ENCODE measurements around the gene USH2A. TPM values are rescaled to one million over a fixed set of nuclear protein-coding genes. Genes with fewer than 3 reads are reported as not detected.

USH2A gene
- total RNA-seq, 1 experiment from 2014 or later, result not detected

DNA sequence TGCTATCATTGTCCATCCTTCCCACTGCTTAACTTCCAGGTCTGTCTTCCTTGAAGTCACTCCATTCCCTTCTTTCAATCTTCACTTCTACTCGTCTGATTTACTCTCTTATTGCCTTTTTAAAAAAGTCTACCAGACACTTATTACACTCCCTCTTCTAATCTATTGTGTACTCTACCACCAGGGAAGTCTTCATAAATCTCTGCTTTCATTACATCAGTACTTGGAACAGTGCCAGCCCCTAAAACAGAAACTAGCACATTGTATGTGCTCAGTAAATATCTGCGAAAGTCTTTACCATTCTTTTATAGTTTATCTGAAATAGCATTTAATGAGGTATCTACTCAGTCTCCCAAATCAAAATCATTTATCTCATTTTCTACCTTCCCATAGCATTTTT lies 236.4 kb downstream of the USH2A start:
- no TSS peak for BruUV-seq (replicated peaks)
- Histone ChIP-seq H3K27ac (ENCODE audit: low read depth, low read length) (no peak overlapping the region), H3K4me1 (ENCODE audit: control insufficient read depth in 1 of 2, insufficient read depth in 2 of 2, low read length in 2 of 2) (no peaks in the 10 kb centered on the region), H3K79me2 (ENCODE audit: insufficient read depth, low read length) (no peaks in the 10 kb centered on the region), H3K9me2 (ENCODE audit: insufficient read depth) (no peaks in the 10 kb centered on the region), H4K20me1 (ENCODE audit: insufficient read depth) (no peaks in the 10 kb centered on the region), H3K4me2 (ENCODE audit: low read length) (no peak overlapping the region), H3K9me3 (ENCODE audit: control insufficient read depth in 1 of 2, insufficient read depth in 1 of 2, low read depth in 1 of 2, low read length in 2 of 2) (no peaks in the 10 kb centered on the region; a peak in 1 of 4 replicates), H3K4me3 (replicated peaks in 1 of 2; ENCODE audit: low read depth in 1 of 2, low read length in 2 of 2) (no peak overlapping the region), H2AFZ (ENCODE audit: low read depth, low read length, poor library complexity, severe bottlenecking) (no peak overlapping the region), H3K36me3 (ENCODE audit: control insufficient read depth in 1 of 2, insufficient read depth in 2 of 2, low read length in 2 of 2) (no peaks in the 10 kb centered on the region), H3K9ac (ENCODE audit: low read length) (no peak overlapping the region), H3K27me3 (ENCODE audit: insufficient read depth, low read length) (no peaks in the 10 kb centered on the region)
- no peak for DNase-seq (ENCODE audit: low read depth, low spot score)
- no peak for ATAC-seq
- TF ChIP-seq SP1 (IDR thresholded peaks at IDR 0.05; ENCODE audit: low read depth) (no peak), CBX3 (IDR thresholded peaks at IDR 0.05; ENCODE audit: low read depth) (no peak), EZH2phosphoT487 (IDR thresholded peaks at IDR 0.05; ENCODE audit: borderline replicate concordance) (no peak), POLR2AphosphoS5 (IDR thresholded peaks at IDR 0.05; ENCODE audit: low read depth, low read length) (no peak), MAX (IDR thresholded peaks at IDR 0.05) (no peak), POLR2A (IDR thresholded peaks at IDR 0.05; ENCODE audit: borderline replicate concordance, extremely low read depth, insufficient read depth, insufficient read length) (no peak), SRF (IDR thresholded peaks at IDR 0.05; ENCODE audit: low read depth) (no peak), JUND (IDR thresholded peaks at IDR 0.05) (no peak), CEBPB (IDR thresholded peaks at IDR 0.05; ENCODE audit: low read depth) (no peak), FOSL1 (IDR thresholded peaks at IDR 0.05; ENCODE audit: low read depth) (no peak), RAD21 (IDR thresholded peaks at IDR 0.05; ENCODE audit: low read depth) (no peak), ZFX (IDR thresholded peaks at IDR 0.05) (no peak), ZNF274 (IDR thresholded peaks at IDR 0.05; ENCODE audit: low read depth, low read length) (no peak), CTCF (IDR thresholded peaks at IDR 0.05 in 2 of 3, conservative IDR thresholded peaks at IDR 0.05 in 1 of 3; ENCODE audit: borderline replicate concordance in 1 of 3, insufficient read depth in 1 of 3, low read depth in 2 of 3, low read length in 2 of 3) (no peak), ZBTB33 (IDR thresholded peaks at IDR 0.05; ENCODE audit: extremely low read depth, insufficient replicate concordance, low read length) (no peak), ELF1 (IDR thresholded peaks at IDR 0.05; ENCODE audit: borderline replicate concordance, low read depth) (no peak), TCF7L2 (IDR thresholded peaks at IDR 0.05; ENCODE audit: borderline replicate concordance, extremely low read depth, insufficient read depth, insufficient read length) (no peak), YY1 (IDR thresholded peaks at IDR 0.05; ENCODE audit: extremely low read depth, insufficient replicate concordance, low read depth, low read length) (no peak)
- TF ChIP-seq, protein P1, sequence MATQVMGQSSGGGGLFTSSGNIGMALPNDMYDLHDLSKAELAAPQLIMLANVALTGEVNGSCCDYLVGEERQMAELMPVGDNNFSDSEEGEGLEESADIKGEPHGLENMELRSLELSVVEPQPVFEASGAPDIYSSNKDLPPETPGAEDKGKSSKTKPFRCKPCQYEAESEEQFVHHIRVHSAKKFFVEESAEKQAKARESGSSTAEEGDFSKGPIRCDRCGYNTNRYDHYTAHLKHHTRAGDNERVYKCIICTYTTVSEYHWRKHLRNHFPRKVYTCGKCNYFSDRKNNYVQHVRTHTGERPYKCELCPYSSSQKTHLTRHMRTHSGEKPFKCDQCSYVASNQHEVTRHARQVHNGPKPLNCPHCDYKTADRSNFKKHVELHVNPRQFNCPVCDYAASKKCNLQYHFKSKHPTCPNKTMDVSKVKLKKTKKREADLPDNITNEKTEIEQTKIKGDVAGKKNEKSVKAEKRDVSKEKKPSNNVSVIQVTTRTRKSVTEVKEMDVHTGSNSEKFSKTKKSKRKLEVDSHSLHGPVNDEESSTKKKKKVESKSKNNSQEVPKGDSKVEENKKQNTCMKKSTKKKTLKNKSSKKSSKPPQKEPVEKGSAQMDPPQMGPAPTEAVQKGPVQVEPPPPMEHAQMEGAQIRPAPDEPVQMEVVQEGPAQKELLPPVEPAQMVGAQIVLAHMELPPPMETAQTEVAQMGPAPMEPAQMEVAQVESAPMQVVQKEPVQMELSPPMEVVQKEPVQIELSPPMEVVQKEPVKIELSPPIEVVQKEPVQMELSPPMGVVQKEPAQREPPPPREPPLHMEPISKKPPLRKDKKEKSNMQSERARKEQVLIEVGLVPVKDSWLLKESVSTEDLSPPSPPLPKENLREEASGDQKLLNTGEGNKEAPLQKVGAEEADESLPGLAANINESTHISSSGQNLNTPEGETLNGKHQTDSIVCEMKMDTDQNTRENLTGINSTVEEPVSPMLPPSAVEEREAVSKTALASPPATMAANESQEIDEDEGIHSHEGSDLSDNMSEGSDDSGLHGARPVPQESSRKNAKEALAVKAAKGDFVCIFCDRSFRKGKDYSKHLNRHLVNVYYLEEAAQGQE (IDR thresholded peaks at IDR 0.05; ENCODE audit: low read depth), result no peak
- ChIA-PET CTCF (no interaction called here), RAD21 (ENCODE audit: low non-redundant PET in 1 of 2, low total read pairs in 2 of 2, uncharacterized antibody in 2 of 2, unreplicated experiment in 2 of 2) (no interaction called here), POLR2A (no interaction called here)
- intact Hi-C loops (cut with micrococcal nuclease), result no loop called here

All from HCT116 (cell line).